Measurements from ENCODE around the gene LURAP1L. TPM values are rescaled to one million over a fixed set of nuclear protein-coding genes. Genes with fewer than 3 reads are reported as not detected.

LURAP1L gene
- 0.87 TPM for polyA plus RNA-seq (2012; ENCODE audit: insufficient read length, low read depth)

DNA sequence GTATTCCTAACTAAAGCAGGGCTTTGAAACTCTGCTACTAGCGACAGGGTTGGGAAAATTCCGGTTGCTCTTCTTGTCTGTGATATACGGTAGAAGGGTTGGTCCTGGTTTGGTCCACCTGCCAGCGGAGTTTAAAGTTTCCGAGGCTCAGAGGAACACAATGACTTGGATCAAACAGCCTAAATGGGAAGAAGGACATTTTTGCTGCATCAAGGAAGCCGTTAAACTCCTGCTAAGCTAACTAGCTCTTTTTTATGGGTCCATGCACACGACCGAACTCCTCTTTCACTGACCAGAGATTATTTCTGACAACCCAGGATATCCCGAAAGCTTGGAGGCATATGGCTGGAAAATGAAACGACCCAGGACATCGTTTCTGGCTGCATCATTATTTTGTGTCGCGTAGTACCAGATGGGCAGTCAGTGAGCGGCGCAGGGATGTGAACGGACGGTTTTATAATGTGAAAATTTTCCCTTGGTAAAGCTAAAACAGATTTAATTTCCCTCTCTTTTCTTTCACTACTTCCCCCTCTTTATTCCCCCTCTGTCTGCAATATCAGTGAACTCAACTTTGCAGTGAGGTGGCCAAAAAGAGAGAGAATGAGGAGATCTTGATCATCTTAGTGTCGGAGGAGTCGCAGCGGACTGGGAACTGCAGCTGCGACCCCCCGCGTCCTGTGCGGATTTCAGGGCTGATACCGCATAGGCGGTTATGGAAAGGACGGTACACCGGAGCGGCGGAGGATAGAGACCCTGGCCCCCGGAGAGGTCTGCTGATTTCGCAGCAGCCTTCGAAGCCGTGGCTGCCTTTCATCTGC lies at the start of gene LURAP1L:
LURAP1L (plus strand) TSS at position 160 of the 818 bp plus-strand sequence. CDS start 696 bp downstream, outside the sequence.
- TF ChIP-seq POLR2AphosphoS5 (IDR thresholded peaks at IDR 0.05; ENCODE audit: low read depth, low read length) (no peak), SIN3A (IDR thresholded peaks at IDR 0.05; ENCODE audit: borderline replicate concordance, insufficient read depth, low read length) (no peak), FOXP2 (optimal IDR thresholded peaks at IDR 0.05; ENCODE audit: borderline replicate concordance, extremely low read depth, extremely low read length, insufficient read depth) (no peak), TAF1 (IDR thresholded peaks at IDR 0.05; ENCODE audit: borderline replicate concordance, insufficient read depth, low read length) (no peak)
- TF ChIP-seq, protein P1, sequence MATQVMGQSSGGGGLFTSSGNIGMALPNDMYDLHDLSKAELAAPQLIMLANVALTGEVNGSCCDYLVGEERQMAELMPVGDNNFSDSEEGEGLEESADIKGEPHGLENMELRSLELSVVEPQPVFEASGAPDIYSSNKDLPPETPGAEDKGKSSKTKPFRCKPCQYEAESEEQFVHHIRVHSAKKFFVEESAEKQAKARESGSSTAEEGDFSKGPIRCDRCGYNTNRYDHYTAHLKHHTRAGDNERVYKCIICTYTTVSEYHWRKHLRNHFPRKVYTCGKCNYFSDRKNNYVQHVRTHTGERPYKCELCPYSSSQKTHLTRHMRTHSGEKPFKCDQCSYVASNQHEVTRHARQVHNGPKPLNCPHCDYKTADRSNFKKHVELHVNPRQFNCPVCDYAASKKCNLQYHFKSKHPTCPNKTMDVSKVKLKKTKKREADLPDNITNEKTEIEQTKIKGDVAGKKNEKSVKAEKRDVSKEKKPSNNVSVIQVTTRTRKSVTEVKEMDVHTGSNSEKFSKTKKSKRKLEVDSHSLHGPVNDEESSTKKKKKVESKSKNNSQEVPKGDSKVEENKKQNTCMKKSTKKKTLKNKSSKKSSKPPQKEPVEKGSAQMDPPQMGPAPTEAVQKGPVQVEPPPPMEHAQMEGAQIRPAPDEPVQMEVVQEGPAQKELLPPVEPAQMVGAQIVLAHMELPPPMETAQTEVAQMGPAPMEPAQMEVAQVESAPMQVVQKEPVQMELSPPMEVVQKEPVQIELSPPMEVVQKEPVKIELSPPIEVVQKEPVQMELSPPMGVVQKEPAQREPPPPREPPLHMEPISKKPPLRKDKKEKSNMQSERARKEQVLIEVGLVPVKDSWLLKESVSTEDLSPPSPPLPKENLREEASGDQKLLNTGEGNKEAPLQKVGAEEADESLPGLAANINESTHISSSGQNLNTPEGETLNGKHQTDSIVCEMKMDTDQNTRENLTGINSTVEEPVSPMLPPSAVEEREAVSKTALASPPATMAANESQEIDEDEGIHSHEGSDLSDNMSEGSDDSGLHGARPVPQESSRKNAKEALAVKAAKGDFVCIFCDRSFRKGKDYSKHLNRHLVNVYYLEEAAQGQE (IDR thresholded peaks at IDR 0.05; ENCODE audit: insufficient read depth in 1 of 2, low read depth in 2 of 2, low read length in 2 of 2) = no peak

DNA sequence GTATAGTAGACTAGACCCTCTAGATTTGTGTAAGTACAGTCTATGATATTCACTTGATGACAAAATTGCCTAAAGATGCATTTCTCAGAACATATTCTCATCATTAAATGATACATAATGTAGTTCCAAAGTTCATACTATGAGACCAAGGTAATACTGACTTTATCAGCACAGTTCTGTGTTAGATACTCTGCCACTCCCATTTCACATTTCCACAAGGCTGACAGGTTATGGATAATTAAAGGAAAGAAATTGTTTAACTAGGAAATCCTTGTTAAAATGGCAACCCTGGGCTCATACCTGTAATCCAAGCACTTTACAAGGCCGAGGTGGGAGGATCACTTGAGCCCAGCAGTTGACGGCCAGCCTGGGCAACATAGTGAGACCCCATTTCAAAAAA lies 48.0 kb upstream of the LURAP1L start:
- TF ChIP-seq, protein P1 (IDR thresholded peaks at IDR 0.05; ENCODE audit: insufficient read depth in 1 of 2, low read depth in 2 of 2, low read length in 2 of 2) = no peak
- TF ChIP-seq FOXP2 (optimal IDR thresholded peaks at IDR 0.05; ENCODE audit: borderline replicate concordance, extremely low read depth, extremely low read length, insufficient read depth) (no peak), SIN3A (IDR thresholded peaks at IDR 0.05; ENCODE audit: borderline replicate concordance, insufficient read depth, low read length) (no peak), TAF1 (IDR thresholded peaks at IDR 0.05; ENCODE audit: borderline replicate concordance, insufficient read depth, low read length) (no peak), POLR2AphosphoS5 (IDR thresholded peaks at IDR 0.05; ENCODE audit: low read depth, low read length) (no peak)

DNA sequence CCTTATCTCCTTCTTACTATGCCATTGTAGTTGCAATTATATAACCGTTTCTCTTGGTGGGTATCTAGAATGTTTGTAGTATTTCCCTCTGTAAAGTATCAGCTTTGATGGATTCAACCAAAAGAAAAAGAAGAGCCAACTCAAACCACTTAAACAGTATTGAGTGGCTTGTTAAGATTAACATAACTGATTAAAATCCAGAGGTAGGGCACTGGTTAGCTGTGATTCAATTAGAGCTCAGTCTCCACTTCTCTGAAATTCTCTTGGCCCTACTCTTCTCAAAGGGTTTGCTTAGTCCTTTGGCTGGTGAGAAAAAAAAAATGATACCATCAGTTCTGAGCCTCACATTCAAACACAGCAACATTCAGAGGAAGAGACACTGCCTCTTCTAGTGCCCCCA lies 44.6 kb upstream of the LURAP1L start:
- TF ChIP-seq SIN3A (IDR thresholded peaks at IDR 0.05; ENCODE audit: borderline replicate concordance, insufficient read depth, low read length) (no peak), TAF1 (IDR thresholded peaks at IDR 0.05; ENCODE audit: borderline replicate concordance, insufficient read depth, low read length) (no peak)

- TF ChIP-seq SIN3A (IDR thresholded peaks at IDR 0.05; ENCODE audit: borderline replicate concordance, insufficient read depth, low read length) = no peak
- no peak for TF ChIP-seq FOXP2 (optimal IDR thresholded peaks at IDR 0.05; ENCODE audit: borderline replicate concordance, extremely low read depth, extremely low read length, insufficient read depth)
- TF ChIP-seq TAF1 (IDR thresholded peaks at IDR 0.05; ENCODE audit: borderline replicate concordance, insufficient read depth, low read length) = no peak
- TF ChIP-seq POLR2AphosphoS5 (IDR thresholded peaks at IDR 0.05; ENCODE audit: low read depth, low read length) = no peak
- TF ChIP-seq, protein P1 (IDR thresholded peaks at IDR 0.05; ENCODE audit: insufficient read depth in 1 of 2, low read depth in 2 of 2, low read length in 2 of 2) = no peak
Measured at GRCh38 chr9:12730927-12731326, 43.9 kb upstream of the LURAP1L start.

DNA sequence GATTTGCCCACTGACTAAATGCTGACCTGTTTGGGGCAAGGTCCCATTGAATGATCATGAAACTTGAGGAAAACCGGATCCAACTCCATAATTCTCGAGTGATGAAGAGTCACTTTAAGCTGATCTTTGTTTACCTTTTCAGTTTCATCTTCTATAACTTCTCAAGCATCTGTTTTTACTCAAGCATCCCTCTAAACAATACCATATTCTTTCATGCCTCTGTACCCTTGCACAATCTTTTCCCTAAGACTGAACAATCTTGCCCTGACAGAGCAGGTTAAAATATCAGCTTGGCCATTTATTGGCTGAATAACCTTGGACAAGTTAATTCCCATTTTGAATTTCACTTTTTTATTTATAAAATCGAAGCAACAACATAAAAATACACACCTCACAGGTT lies 41.8 kb upstream of the LURAP1L start:
- TF ChIP-seq TAF1 (IDR thresholded peaks at IDR 0.05; ENCODE audit: borderline replicate concordance, insufficient read depth, low read length) (no peak), POLR2AphosphoS5 (IDR thresholded peaks at IDR 0.05; ENCODE audit: low read depth, low read length) (no peak), FOXP2 (optimal IDR thresholded peaks at IDR 0.05; ENCODE audit: borderline replicate concordance, extremely low read depth, extremely low read length, insufficient read depth) (no peak), SIN3A (IDR thresholded peaks at IDR 0.05; ENCODE audit: borderline replicate concordance, insufficient read depth, low read length) (no peak)
- TF ChIP-seq, protein P1 (IDR thresholded peaks at IDR 0.05; ENCODE audit: insufficient read depth in 1 of 2, low read depth in 2 of 2, low read length in 2 of 2) = no peak

Measured in PFSK-1 (cell line).